ENCODE measurements around the gene NARF. TPM values are rescaled to one million over a fixed set of nuclear protein-coding genes. Genes with fewer than 3 reads are reported as not detected.
A peak's percentile ranks its signal among the peaks of the same experiment; 100 is the strongest.

NARF gene
- total and polyA plus RNA-seq, 4 experiments from 2014 or later: 80.8 to 146 (median 88.5) TPM

- H3K4me3 ChIP-seq (ENCODE audit: low read length in 2 of 2): no peak overlapping the region
- peaks cover 40% of the 10 kb centered on the region for H3K36me3 ChIP-seq (ENCODE audit: insufficient read depth, low read length)
- ChIA-PET POLR2A (ENCODE audit: partially characterized antibody) (interaction anchor here (1.5 to 1.7 kb wide), 2 partner anchors 11 to 27 kb away, joined by 4 to 7 read pairs; partner anchors contain the start of gene NARF), CTCF (ENCODE audit: partially characterized antibody) (no interaction called here)
- H3K4me1 Mint-ChIP-seq: peaks cover 16 to 43% (median 23%) of the 10 kb centered on the region in 4 donors
- peaks cover 0 to 25% of the 10 kb centered on the region in 2 donors for H3K36me3 Mint-ChIP-seq
- intact Hi-C loops (cut with micrococcal nuclease): no loop called here
- H3K27ac Mint-ChIP-seq: peak overlapping the region in 3 of 7 donors; percentile 48 to 84 (median 74)
- no peaks in the 10 kb centered on the region for H3K9me3 Mint-ChIP-seq
- no peak overlapping the region for H3K27ac ChIP-seq (ENCODE audit: low read depth, low read length)
- no peaks in the 10 kb centered on the region for H3K27me3 Mint-ChIP-seq
- H3K4me3 Mint-ChIP-seq: peak overlapping the region in 2 of 8 donors; percentile 28 to 39
- H3K4me1 ChIP-seq (ENCODE audit: insufficient read depth, low read length): peaks cover 40% of the 10 kb centered on the region
- H3K9me3 ChIP-seq (ENCODE audit: control insufficient read depth in 1 of 2, low read length in 2 of 2): no peaks in the 10 kb centered on the region
- H3K27me3 ChIP-seq (ENCODE audit: insufficient read depth, low read length): no peaks in the 10 kb centered on the region
- no peak for DNase-seq
These were observed 11.9 kb upstream of the NARF start for GRCh38 chr17:82446649-82447048.

- Histone ChIP-seq H3K9me3 (ENCODE audit: control insufficient read depth in 1 of 2, low read length in 2 of 2) (no peaks in the 10 kb centered on the region), H3K36me3 (ENCODE audit: insufficient read depth, low read length) (peaks cover 30% of the 10 kb centered on the region), H3K27me3 (ENCODE audit: insufficient read depth, low read length) (no peaks in the 10 kb centered on the region), H3K4me1 (ENCODE audit: insufficient read depth, low read length) (peaks cover 47% of the 10 kb centered on the region), H3K4me3 (ENCODE audit: low read length in 2 of 2) (no peak overlapping the region), H3K27ac (ENCODE audit: low read depth, low read length) (peak overlapping the region; percentile 45)
- Mint-ChIP-seq H3K36me3 (peaks cover 0 to 21% of the 10 kb centered on the region in 2 donors), H3K27me3 (no peaks in the 10 kb centered on the region), H3K4me3 (peak overlapping the region in 6 of 8 donors; percentile 4 to 69 (median 62)), H3K9me3 (no peaks in the 10 kb centered on the region), H3K27ac (peak overlapping the region; percentile 13 to 85 (median 78)), H3K4me1 (peaks cover 22 to 51% (median 30%) of the 10 kb centered on the region in 4 donors)
- intact Hi-C loops (cut with micrococcal nuclease): no loop called here
- no peak for DNase-seq
- ChIA-PET POLR2A (ENCODE audit: partially characterized antibody) (interaction anchor here (3.3 kb wide), 1 partner anchor 10 kb away, joined by 50 read pairs; the partner anchor contains the start of gene NARF), CTCF (ENCODE audit: partially characterized antibody) (no interaction called here)
These were observed 10.7 kb upstream of the NARF start for GRCh38 chr17:82447876-82448275.

GRCh38 chr17:82449131-82449882 is 9.2 kb upstream of the NARF start:
- Mint-ChIP-seq H3K36me3 (peaks cover 0 to 17% of the 10 kb centered on the region in 2 donors), H3K4me1 (peaks cover 22 to 48% (median 30%) of the 10 kb centered on the region in 4 donors), H3K9me3 (no peaks in the 10 kb centered on the region), H3K27ac (peak overlapping the region; percentile 85 to 99 (median 96)), H3K4me3 (peak overlapping the region; percentile 86 to 98 (median 94)), H3K27me3 (no peaks in the 10 kb centered on the region)
- Histone ChIP-seq H3K4me3 (ENCODE audit: low read length in 2 of 2) (peak overlapping the region; percentile 86 to 95), H3K27me3 (ENCODE audit: insufficient read depth, low read length) (no peaks in the 10 kb centered on the region), H3K36me3 (ENCODE audit: insufficient read depth, low read length) (peaks cover 19% of the 10 kb centered on the region), H3K9me3 (ENCODE audit: control insufficient read depth in 1 of 2, low read length in 2 of 2) (no peaks in the 10 kb centered on the region), H3K4me1 (ENCODE audit: insufficient read depth, low read length) (peaks cover 47% of the 10 kb centered on the region), H3K27ac (ENCODE audit: low read depth, low read length) (peak overlapping the region; percentile 86)
- ChIA-PET CTCF (ENCODE audit: partially characterized antibody) (interaction anchor here (0.6 to 1.2 kb wide), 3 partner anchors 30 to 45 kb away, joined by 3 to 4 read pairs (median 3); no protein-coding TSS in a partner anchor), POLR2A (ENCODE audit: partially characterized antibody) (interaction anchor here (0.6 to 3.3 kb wide), 14 partner anchors 9 to 766 kb away, joined by 3 to 50 read pairs (median 4); partner anchors contain the start of genes ARL16, FOXK2, HGS and NARF)
- peak; percentile 73 to 93 (median 76) for DNase-seq
- intact Hi-C loops (cut with micrococcal nuclease): no loop called here

GRCh38 chr17:82449883-82450356 is 8.6 kb upstream of the NARF start:
- intact Hi-C loops (cut with micrococcal nuclease): loop anchor here (1.0 to 5.0 kb wide), 4 partner anchors 8 to 302 kb away; partner anchors contain the start of genes HEXD, NARF, OGFOD3 and TBCD
- Histone ChIP-seq H3K36me3 (ENCODE audit: insufficient read depth, low read length) (peaks cover 15% of the 10 kb centered on the region), H3K27me3 (ENCODE audit: insufficient read depth, low read length) (no peaks in the 10 kb centered on the region), H3K9me3 (ENCODE audit: control insufficient read depth in 1 of 2, low read length in 2 of 2) (no peaks in the 10 kb centered on the region), H3K4me1 (ENCODE audit: insufficient read depth, low read length) (peaks cover 47% of the 10 kb centered on the region), H3K4me3 (ENCODE audit: low read length in 2 of 2) (peak overlapping the region; percentile 86 to 95), H3K27ac (ENCODE audit: low read depth, low read length) (peak overlapping the region; percentile 86)
- Mint-ChIP-seq H3K9me3 (no peaks in the 10 kb centered on the region), H3K27me3 (no peaks in the 10 kb centered on the region), H3K27ac (peak overlapping the region; percentile 85 to 99 (median 96)), H3K4me1 (peaks cover 22 to 48% (median 30%) of the 10 kb centered on the region in 4 donors), H3K36me3 (peaks cover 0 to 17% of the 10 kb centered on the region in 2 donors), H3K4me3 (peak overlapping the region; percentile 86 to 98 (median 94))
- ChIA-PET POLR2A (ENCODE audit: partially characterized antibody) (interaction anchor here (0.6 to 3.3 kb wide), 11 partner anchors 8 to 766 kb away, joined by 3 to 50 read pairs (median 4); partner anchors contain the start of genes ARL16, FOXK2, HGS and NARF), CTCF (ENCODE audit: partially characterized antibody) (interaction anchor here (0.6 to 0.7 kb wide), 2 partner anchors 31 to 32 kb away, joined by 3 read pairs; no protein-coding TSS in a partner anchor)
- DNase-seq: peak in 3 of 5 donors; percentile 21 to 64 (median 43)

GRCh38 chr17:82450357-82451106 is 8.0 kb upstream of the NARF start, which contains the start of gene CYBC1:
CYBC1 (minus strand) TSS chr17:82450752; CDS start chr17:82449254, 1,498 bp downstream.
- H3K9me3 Mint-ChIP-seq: no peaks in the 10 kb centered on the region
- DNase-seq: peak; percentile 90 to 93 (median 93)

GRCh38 chr17:82452162-82452561 is 6.4 kb upstream of the NARF start:
- POLR2A ChIA-PET (ENCODE audit: partially characterized antibody): interaction anchor here (1.5 to 2.0 kb wide), 2 partner anchors 44 to 67 kb away, joined by 6 to 12 read pairs; partner anchors contain the start of gene FOXK2
- Mint-ChIP-seq H3K27ac (peak overlapping the region in 6 of 7 donors; percentile 55 to 97 (median 88)), H3K36me3 (peaks cover 0 to 17% of the 10 kb centered on the region in 2 donors), H3K4me3 (peak overlapping the region in 7 of 8 donors; percentile 1 to 60 (median 46)), H3K27me3 (no peaks in the 10 kb centered on the region), H3K4me1 (peaks cover 25 to 41% (median 32%) of the 10 kb centered on the region in 4 donors), H3K9me3 (no peaks in the 10 kb centered on the region)
- Histone ChIP-seq H3K4me3 (ENCODE audit: low read length in 2 of 2) (no peak overlapping the region), H3K27ac (ENCODE audit: low read depth, low read length) (peak overlapping the region; percentile 86), H3K27me3 (ENCODE audit: insufficient read depth, low read length) (no peaks in the 10 kb centered on the region), H3K9me3 (ENCODE audit: control insufficient read depth in 1 of 2, low read length in 2 of 2) (no peaks in the 10 kb centered on the region), H3K36me3 (ENCODE audit: insufficient read depth, low read length) (peaks cover 6% of the 10 kb centered on the region), H3K4me1 (ENCODE audit: insufficient read depth, low read length) (peaks cover 40% of the 10 kb centered on the region)
- intact Hi-C loops (cut with micrococcal nuclease): loop anchor here (5.0 kb wide), 1 partner anchor 300 kb away; the partner anchor contains the start of gene TBCD
- no peak for DNase-seq
- CTCF ChIA-PET (ENCODE audit: partially characterized antibody): no interaction called here

More at GRCh38 chr17:82450357-82451106, 8.0 kb upstream of the NARF start, which contains the start of gene CYBC1:
- no peaks in the 10 kb centered on the region for H3K27me3 ChIP-seq (ENCODE audit: insufficient read depth, low read length)
- H3K4me1 ChIP-seq (ENCODE audit: insufficient read depth, low read length): peaks cover 44% of the 10 kb centered on the region
- Mint-ChIP-seq H3K4me1 (peaks cover 22 to 48% (median 30%) of the 10 kb centered on the region in 4 donors), H3K27me3 (no peaks in the 10 kb centered on the region), H3K27ac (peak within 1 kb of the TSS; percentile 93 to 99 (median 96)), H3K36me3 (peaks cover 0 to 17% of the 10 kb centered on the region in 2 donors), H3K4me3 (peak within 1 kb of the TSS; percentile 86 to 98 (median 94))
- H3K27ac ChIP-seq (ENCODE audit: low read depth, low read length): peak within 1 kb of the TSS; percentile 86
- peak within 1 kb of the TSS; percentile 86 to 95 for H3K4me3 ChIP-seq (ENCODE audit: low read length in 2 of 2)
- ChIA-PET CTCF (ENCODE audit: partially characterized antibody) (no interaction called here), POLR2A (ENCODE audit: partially characterized antibody) (interaction anchor here (1.4 to 3.3 kb wide), 4 partner anchors 8 to 46 kb away, joined by 3 to 50 read pairs (median 14); partner anchors contain the start of gene NARF)
- H3K36me3 ChIP-seq (ENCODE audit: insufficient read depth, low read length): peaks cover 14% of the 10 kb centered on the region
- intact Hi-C loops (cut with micrococcal nuclease): loop anchor here (1.0 to 5.0 kb wide), 4 partner anchors 8 to 302 kb away; partner anchors contain the start of genes HEXD, NARF, OGFOD3 and TBCD
- no peaks in the 10 kb centered on the region for H3K9me3 ChIP-seq (ENCODE audit: control insufficient read depth in 1 of 2, low read length in 2 of 2)

All from CD4-positive, alpha-beta memory T cell (primary cell).